HG03097 (cell line): ENCODE results near the gene VRK2.
"Not testable (repeated sequence)": the region's sequence is repeated elsewhere in the genome, so short reads cannot be mapped to it uniquely, and the experiment has no call there.

ENCODE experiments used
- ATAC-seq: cut with Tn5 transposase; IDR thresholded peaks from one replicate; pipeline ENCODE4 v1.9.1; 2021; ENCODE audit not compliant: unreplicated experiment, low FRiP score

Gene VRK2

GRCh38 chr2:58156780-58157179 is 110.2 kb downstream of the VRK2 start:
- ATAC-seq: no peak

GRCh38 chr2:58157754-58158153 is 111.1 kb downstream of the VRK2 start:
- ATAC-seq: no peak

GRCh38 chr2:58158481-58158880 is 111.9 kb downstream of the VRK2 start:
- ATAC-seq: no peak

- no peak for ATAC-seq
These were observed 117.3 kb downstream of the VRK2 start for GRCh38 chr2:58163913-58164312.

- ATAC-seq: not testable (repeated sequence)
These were observed 121.5 kb downstream of the VRK2 start for GRCh38 chr2:58168130-58168529.

GRCh38 chr2:58169845-58170244 is 123.2 kb downstream of the VRK2 start:
- ATAC-seq: not testable (repeated sequence)

GRCh38 chr2:58170334-58170933 is 123.8 kb downstream of the VRK2 start:
- ATAC-seq: not testable (repeated sequence)

- ATAC-seq: not testable (repeated sequence)
These were observed 125.2 kb downstream of the VRK2 start for GRCh38 chr2:58171831-58172230.

GRCh38 chr2:58177187-58177586 is 130.6 kb downstream of the VRK2 start:
- not testable (repeated sequence) for ATAC-seq

GRCh38 chr2:58180175-58180574 is 133.6 kb downstream of the VRK2 start:
- ATAC-seq: not testable (repeated sequence)

GRCh38 chr2:58180635-58181034 is 134.0 kb downstream of the VRK2 start:
- no peak for ATAC-seq

- ATAC-seq: no peak
These were observed 135.9 kb downstream of the VRK2 start for GRCh38 chr2:58182527-58182926.

GRCh38 chr2:58186501-58186900 is 139.9 kb downstream of the VRK2 start:
- ATAC-seq: no peak

- not testable (repeated sequence) for ATAC-seq
These were observed 140.4 kb downstream of the VRK2 start for GRCh38 chr2:58187022-58187421.

- ATAC-seq: no peak
These were observed 147.9 kb downstream of the VRK2 start for GRCh38 chr2:58194458-58194857.

- ATAC-seq: no peak
These were observed 149.1 kb downstream of the VRK2 start for GRCh38 chr2:58195662-58196061.

- no peak for ATAC-seq
These were observed 151.3 kb downstream of the VRK2 start for GRCh38 chr2:58197894-58198293.

GRCh38 chr2:58202404-58202803 is 155.8 kb downstream of the VRK2 start:
- ATAC-seq: no peak

GRCh38 chr2:58203018-58203417 is 156.4 kb downstream of the VRK2 start:
- no peak for ATAC-seq

- ATAC-seq: no peak
These were observed 157.8 kb downstream of the VRK2 start for GRCh38 chr2:58204195-58204959.

- ATAC-seq: no peak
These were observed 160.2 kb downstream of the VRK2 start for GRCh38 chr2:58206785-58207184.

- ATAC-seq: no peak
These were observed 160.6 kb downstream of the VRK2 start for GRCh38 chr2:58207189-58207588.
